K562 (cell line): ENCODE results near the gene GTPBP1. TPM values are rescaled to one million over a fixed set of nuclear protein-coding genes. Genes with fewer than 3 reads are reported as not detected.
A peak's percentile ranks its signal among the peaks of the same experiment; 100 is the strongest.

Experiments
- BRCA1 ChIP-seq, 2 experiments: fragments of 450-650 bp in 1 of 2; sonication (generic) in 1 of 2; formaldehyde crosslinking in 1 of 2; IDR thresholded peaks; 2 replicates each; pipeline versions ENCODE4 v1.5.0 to v1.6.1; 2017 to 2020; ENCODE audit warnings: mild to moderate bottlenecking in 1 of 2, missing genetic modification reagents in 1 of 2
- FOXA3 ChIP-seq, 2 experiments: fragments of 450-650 bp in 1 of 2; sonication (generic) in 1 of 2; formaldehyde crosslinking; IDR thresholded peaks in 1 of 2; conservative IDR thresholded peaks in 1 of 2; 2 replicates each; pipeline versions ENCODE4 v1.4.0 to v1.8.0; 2020 to 2022; ENCODE audit warnings: mild to moderate bottlenecking in 2 of 2, missing genetic modification reagents in 1 of 2
- GTF2B ChIP-seq: IDR thresholded peaks from 2 replicates; pipeline ENCODE4 v1.6.1; 2011; ENCODE audit not compliant: insufficient read length; ENCODE audit errors: extremely low read depth
- HIVEP1 ChIP-seq: fragments of 250-450 bp; sonication (Bioruptor Pico); IDR thresholded peaks from 2 replicates; pipeline ENCODE4 v1.4.0; 2020; ENCODE audit warnings: mild to moderate bottlenecking
- MEIS2 ChIP-seq: fragments of 450-650 bp; IDR thresholded peaks from 2 replicates; pipeline ENCODE4 v1.6.1; 2014; ENCODE audit warnings: mild to moderate bottlenecking; ENCODE audit not compliant: partially characterized antibody
- MTA2 ChIP-seq: fragments of 450-650 bp; IDR thresholded peaks from 2 replicates; pipeline ENCODE4 v1.6.1; 2016; ENCODE audit warnings: low read depth
- PBX2 ChIP-seq, 2 experiments: IDR thresholded peaks in 1 of 2; conservative IDR thresholded peaks in 1 of 2; 2 replicates each; pipeline ENCODE4 v1.6.1; 2016; ENCODE audit warnings: low read depth in 2 of 2, mild to moderate bottlenecking in 1 of 2, missing compliant biosample characterization in 1 of 2, missing genetic modification characterization in 1 of 2, moderate library complexity in 1 of 2
- RCOR1 ChIP-seq, 2 experiments: IDR thresholded peaks; 2 replicates each; pipeline ENCODE4 v1.6.1; 2012; ENCODE audit warnings: low read depth in 2 of 2, low read length in 2 of 2, borderline replicate concordance in 1 of 2, improper control_type of control experiment in 1 of 2
- SIX5 ChIP-seq, 2 experiments: IDR thresholded peaks; 2 replicates each; pipeline ENCODE4 v1.6.1; 2011; ENCODE audit warnings: low read length in 2 of 2, borderline replicate concordance in 1 of 2, low read depth in 1 of 2, mild to moderate bottlenecking in 1 of 2, moderate library complexity in 1 of 2; ENCODE audit not compliant: insufficient read depth in 1 of 2
- SNRNP70 ChIP-seq: fragments of 200-400 bp; formaldehyde crosslinking; optimal IDR thresholded peaks from 2 replicates; pipeline ENCODE3; 2017; ENCODE audit warnings: low read depth, low read length
- SRF ChIP-seq, 2 experiments: fragments of 250-450, 450-650 bp in 1 of 2; sonication (Bioruptor Pico) in 1 of 2; sonication (generic) in 1 of 2; formaldehyde crosslinking; IDR thresholded peaks; 2 replicates each; pipeline versions ENCODE4 v1.5.0 to v1.5.1; 2020 to 2022; ENCODE audit warnings: mild to moderate bottlenecking in 1 of 2, missing genetic modification reagents in 1 of 2
- TFAP4 ChIP-seq: sonication (generic); formaldehyde crosslinking; IDR thresholded peaks from 2 replicates; pipeline ENCODE4 v1.8.0; 2022; ENCODE audit warnings: missing genetic modification reagents, mild to moderate bottlenecking, moderate library complexity, borderline replicate concordance
- VEZF1 ChIP-seq: fragments of 200-800 bp; sonication (Bioruptor generic); IDR thresholded peaks from 2 replicates; pipeline ENCODE4 v1.6.1; 2017; ENCODE audit warnings: missing genetic modification characterization, missing compliant biosample characterization
- ZFP36 ChIP-seq: fragments of 150-350 bp; IDR thresholded peaks from 2 replicates; pipeline ENCODE4 v1.6.1; 2018; ENCODE audit warnings: low read length, low read depth; ENCODE audit not compliant: partially characterized antibody
- polyA plus RNA-seq, 8 experiments: library from polyadenylated mRNA; depleted of rRNA in 4 of 8; stranded (reverse) in 5 of 8; unstranded in 3 of 8; fragments of >200 nt; fragmentation: Nextera tagmentation in 2 of 8; fragmentation: Illumina TruSeq in 1 of 8; extraction: Ambion mirVana in 2 of 8; extraction: Trizol in 1 of 8; gene quantifications; 2 replicates each; pipeline versions ENCODE4 v1.2.1 to v1.2.3, GENCODE V29; 2011 to 2014; ENCODE audit warnings: inconsistent platforms in 1 of 8, missing spikeins in 1 of 8
- total RNA-seq, 7 experiments: library from RNA; depleted of rRNA in 6 of 7; stranded (reverse); fragments of >200 nt in 6 of 7; fragmentation: Illumina TruSeq in 2 of 7; extraction: Trizol in 2 of 7; gene quantifications; 2 replicates each; pipeline versions ENCODE4 v1.2.1 to v1.2.3, GENCODE V29; 2011 to 2021; ENCODE audit warnings: low replicate concordance in 1 of 7

Gene GTPBP1
- total and polyA plus RNA-seq, 9 of the 15 experiments (the other 6 are each of a cell fraction or from before 2014, with no cell fraction given), result 0.83 to 53.2 (median 23.3) TPM

- no peak for TF ChIP-seq SIX5 (IDR thresholded peaks at IDR 0.05; ENCODE audit: borderline replicate concordance in 1 of 2, insufficient read depth in 1 of 2, low read depth in 1 of 2, low read length in 2 of 2)
- peak; percentile 71 for TF ChIP-seq MEIS2
- no peak for TF ChIP-seq TFAP4 (CRISPR knock-in tag)
- peak in 1 of 2 experiments; percentile 94; a peak in 2 of 4 replicates for TF ChIP-seq SRF (CRISPR knock-in tag; IDR thresholded peaks at IDR 0.05)
- no peak for TF ChIP-seq HIVEP1
- TF ChIP-seq SNRNP70, result no peak
- no peak for TF ChIP-seq ZFP36
- no peak for TF ChIP-seq PBX2 (CRISPR knock-in tag; IDR thresholded peaks at IDR 0.05; ENCODE audit: low read depth)
- peak; percentile 73 for TF ChIP-seq PBX2 (tag; conservative IDR thresholded peaks at IDR 0.05; ENCODE audit: low read depth)
- TF ChIP-seq FOXA3 (CRISPR knock-in tag; conservative IDR thresholded peaks at IDR 0.05 in 1 of 2, IDR thresholded peaks at IDR 0.05 in 1 of 2), result 0 out of 4 replicates have a peak, but pooled peaks of 1 of the 2 experiments have one; percentile 40
- TF ChIP-seq VEZF1, result peak; percentile 34; the same call in 1 of the 2 replicates
- TF ChIP-seq BRCA1 (IDR thresholded peaks at IDR 0.05), result no peak
- TF ChIP-seq BRCA1 (CRISPR knock-in tag; IDR thresholded peaks at IDR 0.05), result no peak
- TF ChIP-seq MTA2, result no peak
- TF ChIP-seq GTF2B, result no peak
- no peak for TF ChIP-seq RCOR1 (IDR thresholded peaks at IDR 0.05; ENCODE audit: borderline replicate concordance in 1 of 2, low read depth in 2 of 2, low read length in 2 of 2)
These were observed 48.4 kb downstream of the GTPBP1 start (continued) for GRCh38 chr22:38753948-38754750.
